ENCODE measurements around the gene LVRN.

DNA sequence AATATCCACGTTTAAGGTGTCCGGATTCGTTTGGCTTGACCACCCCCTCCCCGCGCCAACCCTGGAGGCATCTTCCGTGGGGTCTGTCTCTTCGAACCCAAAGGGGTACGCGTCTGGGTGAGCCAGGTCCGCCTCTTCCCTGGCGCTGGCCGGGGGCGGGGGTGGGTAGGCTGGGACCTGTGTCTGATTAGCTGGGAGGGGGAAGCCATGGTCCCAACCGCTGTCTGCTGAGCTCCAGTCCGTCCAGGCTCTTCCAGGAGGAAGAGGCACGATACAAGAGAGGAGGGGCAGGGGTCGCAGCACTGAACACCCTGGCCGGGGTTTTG, at the start of gene LVRN:
- TF ChIP-seq, protein P1, sequence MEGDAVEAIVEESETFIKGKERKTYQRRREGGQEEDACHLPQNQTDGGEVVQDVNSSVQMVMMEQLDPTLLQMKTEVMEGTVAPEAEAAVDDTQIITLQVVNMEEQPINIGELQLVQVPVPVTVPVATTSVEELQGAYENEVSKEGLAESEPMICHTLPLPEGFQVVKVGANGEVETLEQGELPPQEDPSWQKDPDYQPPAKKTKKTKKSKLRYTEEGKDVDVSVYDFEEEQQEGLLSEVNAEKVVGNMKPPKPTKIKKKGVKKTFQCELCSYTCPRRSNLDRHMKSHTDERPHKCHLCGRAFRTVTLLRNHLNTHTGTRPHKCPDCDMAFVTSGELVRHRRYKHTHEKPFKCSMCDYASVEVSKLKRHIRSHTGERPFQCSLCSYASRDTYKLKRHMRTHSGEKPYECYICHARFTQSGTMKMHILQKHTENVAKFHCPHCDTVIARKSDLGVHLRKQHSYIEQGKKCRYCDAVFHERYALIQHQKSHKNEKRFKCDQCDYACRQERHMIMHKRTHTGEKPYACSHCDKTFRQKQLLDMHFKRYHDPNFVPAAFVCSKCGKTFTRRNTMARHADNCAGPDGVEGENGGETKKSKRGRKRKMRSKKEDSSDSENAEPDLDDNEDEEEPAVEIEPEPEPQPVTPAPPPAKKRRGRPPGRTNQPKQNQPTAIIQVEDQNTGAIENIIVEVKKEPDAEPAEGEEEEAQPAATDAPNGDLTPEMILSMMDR (IDR thresholded peaks at IDR 0.05): no peak
- TF ChIP-seq POLR2A (IDR thresholded peaks at IDR 0.05): no peak
